VCaP (cell line): ENCODE measurements around the gene BTBD9.
"Not testable (repeated sequence)": the region's sequence is repeated elsewhere in the genome, so short reads cannot be mapped to it uniquely, and the experiment has no call there.

Source experiments
- H3K27ac ChIP-seq: fragments of 450-650 bp; 2 replicates; pipeline ENCODE4 v1.5.1; 2017
- TF ChIP-seq, protein P1 (sequence below): fragments of 450-650 bp; conservative IDR thresholded peaks from 2 replicates; pipeline ENCODE4 v1.5.1; 2017; ENCODE audit warnings: mild to moderate bottlenecking, moderate library complexity

BTBD9 gene

DNA sequence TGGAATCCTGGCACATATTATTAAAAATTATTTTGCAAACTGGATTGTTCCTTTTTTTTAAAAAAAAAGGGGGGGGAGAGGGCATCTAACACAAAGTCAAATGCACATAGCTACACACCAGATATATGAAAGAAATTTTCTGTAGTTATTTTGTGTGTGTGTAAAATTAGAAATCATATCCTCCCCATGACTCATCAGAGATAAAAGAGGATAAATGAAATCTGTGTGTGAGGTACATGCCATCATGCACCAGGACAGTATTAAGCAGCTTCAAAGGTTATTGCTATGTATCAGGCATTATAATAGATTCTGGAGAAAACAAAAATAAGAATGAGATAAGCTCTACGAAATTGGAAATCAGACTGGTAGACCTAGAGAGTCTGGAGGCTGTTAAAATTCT lies 5.2 kb downstream of the BTBD9 start:
- no peak overlapping the region for H3K27ac ChIP-seq
- TF ChIP-seq, protein P1, sequence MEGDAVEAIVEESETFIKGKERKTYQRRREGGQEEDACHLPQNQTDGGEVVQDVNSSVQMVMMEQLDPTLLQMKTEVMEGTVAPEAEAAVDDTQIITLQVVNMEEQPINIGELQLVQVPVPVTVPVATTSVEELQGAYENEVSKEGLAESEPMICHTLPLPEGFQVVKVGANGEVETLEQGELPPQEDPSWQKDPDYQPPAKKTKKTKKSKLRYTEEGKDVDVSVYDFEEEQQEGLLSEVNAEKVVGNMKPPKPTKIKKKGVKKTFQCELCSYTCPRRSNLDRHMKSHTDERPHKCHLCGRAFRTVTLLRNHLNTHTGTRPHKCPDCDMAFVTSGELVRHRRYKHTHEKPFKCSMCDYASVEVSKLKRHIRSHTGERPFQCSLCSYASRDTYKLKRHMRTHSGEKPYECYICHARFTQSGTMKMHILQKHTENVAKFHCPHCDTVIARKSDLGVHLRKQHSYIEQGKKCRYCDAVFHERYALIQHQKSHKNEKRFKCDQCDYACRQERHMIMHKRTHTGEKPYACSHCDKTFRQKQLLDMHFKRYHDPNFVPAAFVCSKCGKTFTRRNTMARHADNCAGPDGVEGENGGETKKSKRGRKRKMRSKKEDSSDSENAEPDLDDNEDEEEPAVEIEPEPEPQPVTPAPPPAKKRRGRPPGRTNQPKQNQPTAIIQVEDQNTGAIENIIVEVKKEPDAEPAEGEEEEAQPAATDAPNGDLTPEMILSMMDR = no peak

DNA sequence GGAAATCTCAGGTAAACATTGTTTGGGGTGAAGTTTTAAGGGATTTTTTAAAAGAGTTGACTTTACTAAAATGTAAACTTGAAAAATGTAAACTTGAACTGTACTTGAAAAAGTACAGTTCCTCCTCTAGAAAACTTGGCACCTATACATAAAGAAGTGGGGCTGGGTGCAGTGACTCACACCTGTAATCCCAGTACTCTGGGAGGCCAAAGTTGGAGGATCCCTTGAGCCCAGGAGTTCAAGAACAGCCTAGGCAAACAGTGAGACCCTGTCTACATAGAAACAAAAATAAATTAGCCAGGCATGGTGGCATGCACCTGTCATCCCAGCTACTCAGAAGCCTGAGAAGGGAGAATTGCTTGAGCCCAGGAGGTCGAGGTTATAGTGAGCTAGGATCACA lies 7.2 kb downstream of the BTBD9 start:
- TF ChIP-seq, protein P1 = no peak
- H3K27ac ChIP-seq = no peak overlapping the region

DNA sequence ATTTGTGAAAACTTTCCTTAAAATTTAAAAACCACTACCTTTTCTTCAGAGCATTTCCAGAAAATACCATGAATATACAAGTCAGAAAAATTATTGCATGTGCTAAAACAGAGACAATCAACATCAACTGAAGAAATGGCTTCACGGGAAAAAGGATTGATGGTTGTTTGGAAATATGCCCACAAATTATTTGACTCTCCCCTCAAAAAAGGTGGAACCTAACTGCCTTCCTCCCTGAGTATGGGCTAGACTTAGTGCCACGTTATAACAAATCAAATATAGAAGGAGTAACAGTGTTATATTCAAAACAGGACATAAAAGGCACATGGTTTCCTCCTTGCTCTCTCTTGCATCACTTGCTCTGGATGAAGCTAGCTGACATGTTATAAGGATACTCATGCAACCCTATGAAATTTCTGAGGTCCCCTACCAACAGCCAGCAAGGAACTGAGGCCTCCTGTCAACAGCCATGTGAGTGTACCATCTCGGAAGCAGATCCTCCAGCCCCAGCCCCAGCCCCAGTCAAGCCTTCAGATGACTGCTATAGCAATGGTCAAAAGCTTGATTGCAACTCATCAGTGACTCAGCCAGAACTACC lies 8.4 kb downstream of the BTBD9 start:
- TF ChIP-seq, protein P1 = no peak
- H3K27ac ChIP-seq = no peak overlapping the region

DNA sequence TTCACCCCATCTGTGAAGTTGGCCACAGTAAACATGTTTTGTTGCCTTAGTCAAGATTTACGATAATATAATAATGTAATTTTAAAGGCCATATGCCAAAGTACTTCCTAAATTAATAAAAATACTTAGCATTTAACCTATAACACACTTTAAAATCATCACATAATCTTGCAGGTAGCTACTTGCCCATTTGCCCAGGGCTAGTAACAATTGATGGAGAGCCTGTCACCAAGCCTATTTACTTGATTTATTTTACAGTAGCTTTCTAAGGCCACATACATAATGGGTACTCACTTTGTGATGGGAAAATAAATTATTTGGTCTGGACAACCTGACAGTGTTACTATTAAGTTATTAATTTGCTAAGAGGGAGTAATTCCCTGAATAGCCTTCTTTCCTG lies 14.5 kb downstream of the BTBD9 start:
- TF ChIP-seq, protein P1 = no peak
- no peak overlapping the region for H3K27ac ChIP-seq

DNA sequence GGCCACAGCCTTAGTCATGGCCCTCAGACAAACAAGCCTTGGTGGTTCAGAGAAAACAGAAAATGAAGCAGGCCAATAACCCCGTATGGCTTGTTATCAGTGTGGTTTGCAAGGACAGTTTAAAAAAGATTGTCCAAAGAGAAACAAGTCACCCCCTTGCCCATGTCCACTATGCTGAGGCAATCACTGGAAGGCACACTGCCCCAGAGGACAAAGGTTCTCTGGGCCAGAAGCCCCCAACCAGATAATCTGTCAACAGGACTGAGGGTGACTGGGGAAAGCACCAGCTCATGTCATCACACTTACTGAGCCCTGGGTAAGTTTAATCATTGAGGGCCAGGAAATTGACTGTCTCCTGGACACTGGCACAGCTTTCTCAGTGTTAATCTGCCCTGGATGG lies 20.4 kb downstream of the BTBD9 start:
- H3K27ac ChIP-seq = not testable (repeated sequence)

DNA sequence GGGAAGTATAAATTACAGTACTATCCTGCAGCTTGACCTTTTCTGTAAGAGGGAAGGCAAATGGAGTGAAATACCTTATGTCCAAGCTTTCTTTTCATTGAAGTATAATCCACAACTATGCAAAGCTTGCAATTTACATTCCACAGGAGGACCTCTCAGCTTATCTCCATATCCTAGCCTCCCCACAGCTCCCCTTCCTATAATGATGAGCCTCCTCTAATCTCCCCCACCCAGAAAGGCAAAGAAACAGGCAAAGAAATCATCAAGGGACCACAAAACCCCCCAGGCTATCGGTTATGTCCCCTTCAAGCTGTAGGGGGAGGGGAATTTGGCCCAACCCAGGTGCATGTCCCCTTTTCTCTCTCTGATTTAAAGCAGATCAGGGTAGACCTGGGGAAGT lies 21.4 kb downstream of the BTBD9 start:
- H3K27ac ChIP-seq = not testable (repeated sequence)

DNA sequence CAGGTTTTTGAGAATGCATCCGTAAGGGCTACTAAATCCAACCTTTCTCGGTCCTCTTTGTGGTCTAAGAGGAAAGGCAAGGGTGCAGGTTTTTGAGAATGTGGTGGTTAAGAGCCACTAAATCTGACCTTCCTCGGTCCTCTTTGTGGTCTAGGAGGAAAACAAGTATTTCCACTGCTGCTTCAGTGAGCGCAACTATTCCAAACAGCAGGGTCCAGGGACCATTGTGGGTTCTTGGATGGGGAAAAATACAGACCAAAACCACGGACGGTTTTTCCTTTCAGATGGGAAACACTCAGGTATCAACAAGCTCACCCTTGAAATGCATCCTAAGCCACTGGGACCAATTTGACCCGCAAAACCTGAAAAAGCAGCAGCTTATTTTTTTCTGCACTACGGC lies 21.9 kb downstream of the BTBD9 start:
- TF ChIP-seq, protein P1 = no peak
- H3K27ac ChIP-seq = no peak overlapping the region

DNA sequence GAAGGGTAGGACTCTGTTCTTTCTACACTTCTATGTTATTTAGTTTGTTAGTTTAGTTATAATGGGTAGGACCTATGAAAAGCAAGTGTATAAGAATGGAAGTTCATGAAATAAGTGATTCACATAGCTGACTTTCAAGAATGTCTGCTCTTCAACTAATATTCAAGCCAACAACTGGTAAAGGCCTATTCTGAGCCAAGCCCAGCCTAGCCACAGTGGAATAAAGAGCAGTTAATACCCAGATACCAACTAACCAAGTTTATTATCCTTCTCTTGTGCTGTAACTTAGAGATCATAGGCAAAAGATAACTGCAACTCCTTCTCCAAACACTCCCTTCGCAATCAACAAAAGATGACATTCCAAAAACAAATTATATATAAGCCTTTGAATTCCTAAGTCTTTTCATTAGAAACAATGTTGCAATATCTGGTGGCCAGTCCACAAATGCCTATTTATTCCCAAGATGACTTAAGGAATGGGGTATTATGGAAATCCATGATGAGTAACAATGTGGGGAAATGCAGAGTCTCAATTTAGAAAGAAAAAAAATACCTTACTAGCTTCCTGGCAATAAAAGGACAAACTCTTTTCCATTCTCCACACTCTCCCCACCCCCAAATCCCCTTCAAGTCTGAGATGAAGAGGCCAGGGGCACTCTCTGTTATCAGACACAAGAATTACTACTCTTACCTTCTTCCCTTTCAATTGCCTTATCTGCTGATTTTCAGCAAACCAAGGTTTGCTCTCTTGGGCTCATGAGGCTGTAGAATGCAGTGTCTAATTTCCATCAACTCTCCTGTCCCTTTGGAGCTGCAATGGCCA lies 27.4 kb downstream of the BTBD9 start:
- H3K27ac ChIP-seq = no peak overlapping the region
- TF ChIP-seq, protein P1 = no peak
